ENCODE data around the gene CECR2. TPM values are rescaled to one million over a fixed set of nuclear protein-coding genes. Genes with fewer than 3 reads are reported as not detected.

Gene CECR2
- total RNA-seq, 2 experiments from 2014 or later = 0.17 TPM; not detected in 1

DNA sequence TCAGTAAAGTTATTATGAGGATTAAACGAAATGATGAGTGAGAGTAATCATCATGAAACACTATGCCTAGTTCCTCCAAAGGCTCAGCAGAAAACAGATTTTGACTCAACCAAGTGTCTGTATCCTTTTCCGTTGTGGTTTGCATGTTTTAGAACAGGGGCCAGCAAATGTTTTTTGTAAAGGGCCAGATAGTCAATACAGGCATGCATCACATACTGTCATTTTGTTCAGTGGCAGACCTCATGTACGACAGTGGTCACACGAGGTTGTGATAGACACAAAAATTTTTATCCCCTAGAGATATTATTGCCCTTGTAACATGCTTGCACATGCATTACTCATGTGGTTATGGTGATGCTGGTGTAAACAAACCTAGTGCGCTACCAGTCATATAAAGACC, 112.2 kb downstream of the CECR2 start:
- no peak overlapping the region for H3K4me3 Mint-ChIP-seq
- CTCF ChIA-PET = interaction anchor here (0.6 kb wide), 1 partner anchor 261 kb away, joined by 3 read pairs; no protein-coding TSS in a partner anchor
- no peaks in the 10 kb centered on the region for H3K9me3 Mint-ChIP-seq
- no peak overlapping the region for H3K27ac Mint-ChIP-seq
- intact Hi-C loops (cut with micrococcal nuclease) = no loop called here
- no peak for DNase-seq
- peaks cover 9% of the 10 kb centered on the region for H3K27me3 Mint-ChIP-seq (ENCODE audit: low read depth)
- no peaks in the 10 kb centered on the region for H3K36me3 Mint-ChIP-seq (ENCODE audit: low read depth)
- no peaks in the 10 kb centered on the region for H3K4me1 Mint-ChIP-seq (ENCODE audit: low read depth)

DNA sequence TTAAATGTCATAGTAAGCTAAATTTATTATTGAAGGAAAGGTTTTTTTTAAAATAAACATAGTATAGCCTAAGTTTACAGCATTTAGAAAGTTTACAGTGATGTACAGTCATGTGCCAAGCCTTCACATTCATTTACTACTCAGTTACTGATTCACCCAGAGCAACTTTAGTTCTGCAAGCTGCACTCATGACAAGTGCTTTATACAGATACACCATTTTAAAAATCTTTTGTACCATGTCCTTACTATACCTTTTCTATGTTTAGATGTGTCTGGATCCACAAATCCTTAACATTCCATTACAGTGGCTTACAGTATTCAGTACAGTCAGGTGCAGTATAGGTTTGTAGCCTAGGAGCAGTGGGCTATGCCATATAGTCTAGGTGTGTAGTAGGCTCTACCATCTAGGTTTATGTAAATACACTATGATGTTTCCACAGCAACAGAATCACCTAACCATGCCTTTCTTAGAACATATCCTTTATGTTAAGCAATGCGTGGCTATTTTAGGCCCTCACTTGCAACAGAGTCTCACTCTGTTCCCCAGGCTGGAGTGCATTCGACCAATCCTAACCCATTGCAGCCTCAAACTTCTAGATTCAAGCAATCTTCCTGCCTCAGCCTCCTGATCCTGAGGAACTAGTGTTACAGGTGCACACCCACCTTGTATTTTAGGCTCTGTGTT, 114.6 kb downstream of the CECR2 start:
- CTCF ChIA-PET = interaction anchor here (1.1 kb wide), 1 partner anchor 18 kb away, joined by 3 read pairs; no protein-coding TSS in a partner anchor
- no peaks in the 10 kb centered on the region for H3K36me3 Mint-ChIP-seq (ENCODE audit: low read depth)
- H3K27me3 Mint-ChIP-seq (ENCODE audit: low read depth) = no peaks in the 10 kb centered on the region
- H3K4me1 Mint-ChIP-seq (ENCODE audit: low read depth) = no peaks in the 10 kb centered on the region
- no peak overlapping the region for H3K27ac Mint-ChIP-seq
- H3K9me3 Mint-ChIP-seq = no peaks in the 10 kb centered on the region
- no peak overlapping the region for H3K4me3 Mint-ChIP-seq
- no peak for DNase-seq
- intact Hi-C loops (cut with micrococcal nuclease) = no loop called here

DNA sequence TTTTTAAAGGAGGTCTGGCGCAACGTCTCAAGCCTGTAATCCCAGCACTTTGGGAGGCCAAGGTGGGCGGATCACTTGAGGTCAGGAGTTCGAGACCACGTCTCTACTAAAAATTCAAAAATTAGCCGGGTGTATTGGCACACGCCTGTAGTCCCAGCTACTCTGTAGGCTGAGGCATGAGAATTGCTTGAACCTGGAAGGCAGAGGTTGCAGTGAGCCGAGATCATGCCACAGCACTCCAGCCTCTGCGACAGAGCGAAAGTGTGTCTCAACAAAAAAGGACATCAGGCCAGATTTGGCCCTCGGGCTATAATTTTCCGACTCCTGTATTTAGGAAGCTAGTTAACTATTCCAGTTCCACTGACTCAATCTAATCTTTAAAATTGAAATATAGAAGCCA, 115.3 kb downstream of the CECR2 start:
- Mint-ChIP-seq H3K9me3 (no peaks in the 10 kb centered on the region), H3K36me3 (ENCODE audit: low read depth) (no peaks in the 10 kb centered on the region), H3K4me3 (no peak overlapping the region), H3K27ac (no peak overlapping the region), H3K27me3 (ENCODE audit: low read depth) (no peaks in the 10 kb centered on the region), H3K4me1 (ENCODE audit: low read depth) (no peaks in the 10 kb centered on the region)
- intact Hi-C loops (cut with micrococcal nuclease) = no loop called here
- CTCF ChIA-PET = interaction anchor here (1.1 kb wide), 1 partner anchor 313 kb away, joined by 3 read pairs; no protein-coding TSS in a partner anchor
- no peak for DNase-seq

DNA sequence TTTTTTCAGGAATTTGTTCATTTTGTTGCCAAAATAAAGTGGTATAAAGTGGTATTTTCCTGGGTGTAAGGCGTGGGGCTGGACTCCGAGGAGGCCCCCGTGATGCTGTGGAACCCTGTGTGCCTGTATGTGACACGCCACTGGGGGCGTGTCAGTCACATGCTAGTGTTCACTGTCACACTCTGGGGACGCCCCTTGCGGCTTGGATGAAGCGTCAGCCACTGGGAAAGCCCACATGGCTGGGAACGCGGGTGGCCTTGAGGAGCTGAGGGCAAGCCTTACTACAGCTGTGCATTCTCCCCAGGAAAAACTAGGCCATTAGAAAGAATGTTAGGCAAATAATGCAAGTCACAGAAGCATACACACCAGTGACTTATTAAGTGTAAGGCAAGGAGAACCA, 117.1 kb downstream of the CECR2 start:
- Mint-ChIP-seq H3K27ac (no peak overlapping the region), H3K9me3 (no peaks in the 10 kb centered on the region), H3K4me3 (no peak overlapping the region), H3K4me1 (ENCODE audit: low read depth) (no peaks in the 10 kb centered on the region), H3K27me3 (ENCODE audit: low read depth) (no peaks in the 10 kb centered on the region), H3K36me3 (ENCODE audit: low read depth) (no peaks in the 10 kb centered on the region)
- intact Hi-C loops (cut with micrococcal nuclease) = no loop called here
- CTCF ChIA-PET = interaction anchor here (1.2 kb wide), 1 partner anchor 315 kb away, joined by 4 read pairs; no protein-coding TSS in a partner anchor
- no peak for DNase-seq

DNA sequence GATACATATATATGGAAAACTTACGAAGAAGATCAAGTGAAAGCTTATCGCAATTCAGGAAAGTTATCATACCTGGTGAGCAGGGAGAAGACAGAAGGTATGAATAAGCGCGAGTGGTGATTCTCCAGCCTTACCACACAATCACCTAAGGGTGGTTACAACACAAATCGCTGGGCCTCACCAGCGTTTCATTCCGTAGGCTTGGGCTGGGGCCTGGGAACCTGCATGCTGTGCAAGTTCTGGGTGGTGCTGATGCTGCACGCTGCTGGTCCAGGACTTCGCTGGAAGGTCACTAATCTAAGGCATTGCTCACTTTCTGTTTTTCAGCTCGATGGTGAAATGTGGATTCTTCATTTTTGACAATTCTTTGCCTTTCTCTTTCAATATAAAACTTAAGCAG, 117.5 kb downstream of the CECR2 start:
- H3K4me1 Mint-ChIP-seq (ENCODE audit: low read depth) = no peaks in the 10 kb centered on the region
- H3K4me3 Mint-ChIP-seq = no peak overlapping the region
- CTCF ChIA-PET = interaction anchor here (1.2 kb wide), 1 partner anchor 315 kb away, joined by 4 read pairs; no protein-coding TSS in a partner anchor
- H3K36me3 Mint-ChIP-seq (ENCODE audit: low read depth) = no peaks in the 10 kb centered on the region
- no peaks in the 10 kb centered on the region for H3K27me3 Mint-ChIP-seq (ENCODE audit: low read depth)
- no peak overlapping the region for H3K27ac Mint-ChIP-seq
- no peaks in the 10 kb centered on the region for H3K9me3 Mint-ChIP-seq
- intact Hi-C loops (cut with micrococcal nuclease) = no loop called here
- no peak for DNase-seq

DNA sequence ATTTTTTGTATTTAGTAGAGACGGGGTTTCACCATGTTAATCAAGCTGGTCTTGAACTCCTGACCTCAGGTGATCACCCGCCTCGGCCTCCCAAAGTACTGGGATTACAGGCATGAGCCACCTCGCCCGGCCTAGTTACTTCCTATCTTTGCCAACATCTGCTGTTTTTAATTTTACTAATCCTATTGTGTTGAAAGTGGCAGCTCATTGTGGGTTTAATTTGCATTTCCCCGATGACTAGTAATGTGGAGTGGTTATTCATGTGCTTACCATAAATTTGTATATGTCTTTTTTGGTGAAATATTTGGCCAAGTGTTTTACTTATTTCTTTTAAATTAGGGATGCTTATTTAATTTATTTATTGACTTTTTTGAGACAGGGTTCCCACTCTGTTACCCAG, 119.8 kb downstream of the CECR2 start:
- no peak overlapping the region for H3K4me3 Mint-ChIP-seq
- H3K27me3 Mint-ChIP-seq (ENCODE audit: low read depth) = no peaks in the 10 kb centered on the region
- no peak for DNase-seq
- no peak overlapping the region for H3K27ac Mint-ChIP-seq
- H3K36me3 Mint-ChIP-seq (ENCODE audit: low read depth) = no peaks in the 10 kb centered on the region
- intact Hi-C loops (cut with micrococcal nuclease) = no loop called here
- no peaks in the 10 kb centered on the region for H3K4me1 Mint-ChIP-seq (ENCODE audit: low read depth)
- CTCF ChIA-PET = interaction anchor here (0.8 kb wide), 1 partner anchor 317 kb away, joined by 3 read pairs; no protein-coding TSS in a partner anchor
- H3K9me3 Mint-ChIP-seq = no peaks in the 10 kb centered on the region

DNA sequence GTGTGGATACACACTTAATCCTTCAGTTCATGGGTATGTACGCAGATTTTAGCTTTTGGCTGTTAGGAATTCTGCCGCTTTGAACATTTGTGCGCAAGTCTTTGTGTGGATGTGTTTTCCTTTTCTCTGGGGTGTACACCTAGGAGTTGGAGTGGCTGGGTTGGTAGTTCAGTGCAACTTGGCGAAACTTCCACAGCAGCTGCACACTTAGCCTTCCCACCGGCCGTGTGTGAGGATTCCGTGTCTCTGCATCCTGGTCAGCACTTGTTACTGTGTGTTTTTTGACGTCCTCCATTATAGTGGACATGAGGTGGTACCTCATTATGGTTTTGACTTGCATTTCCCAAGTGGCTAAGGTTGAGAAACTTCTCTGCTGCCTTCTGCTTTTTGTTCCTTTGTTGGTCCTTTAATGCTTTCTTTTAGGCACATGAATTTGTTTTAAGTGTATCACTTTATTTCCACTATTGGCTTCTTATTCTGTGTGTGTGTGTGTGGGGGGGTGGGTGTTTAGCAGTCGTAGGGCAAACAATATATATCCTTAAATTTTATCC, 121.9 kb downstream of the CECR2 start:
- Mint-ChIP-seq H3K27me3 (ENCODE audit: low read depth) (no peaks in the 10 kb centered on the region), H3K9me3 (no peaks in the 10 kb centered on the region), H3K27ac (no peak overlapping the region), H3K4me3 (no peak overlapping the region), H3K36me3 (ENCODE audit: low read depth) (no peaks in the 10 kb centered on the region), H3K4me1 (ENCODE audit: low read depth) (no peaks in the 10 kb centered on the region)
- CTCF ChIA-PET = interaction anchor here (0.6 to 0.7 kb wide), 2 partner anchors 13 to 320 kb away, joined by 3 to 4 read pairs; no protein-coding TSS in a partner anchor
- no peak for DNase-seq
- intact Hi-C loops (cut with micrococcal nuclease) = no loop called here

DNA sequence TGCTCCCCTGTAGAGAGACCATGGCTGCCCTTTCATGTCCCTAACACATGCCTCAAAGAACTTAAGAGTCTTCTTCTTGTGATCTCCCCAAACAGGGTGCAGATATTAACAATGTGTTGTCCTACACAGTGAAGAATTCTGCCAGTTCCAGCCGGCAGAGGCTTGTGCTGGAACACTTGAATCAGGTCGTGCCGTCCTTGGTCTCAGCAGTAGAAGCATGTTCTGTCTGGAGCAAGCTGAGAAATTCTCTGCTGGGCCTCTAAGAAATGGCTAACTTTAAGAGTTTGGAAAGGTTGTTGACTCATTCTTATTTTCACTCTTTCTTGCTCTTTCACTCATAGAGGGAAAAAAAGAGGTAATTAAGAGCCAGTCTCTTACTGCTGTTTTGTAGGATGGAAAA, 123.0 kb downstream of the CECR2 start:
- Mint-ChIP-seq H3K4me3 (no peak overlapping the region), H3K4me1 (ENCODE audit: low read depth) (no peaks in the 10 kb centered on the region), H3K36me3 (ENCODE audit: low read depth) (no peaks in the 10 kb centered on the region), H3K9me3 (no peaks in the 10 kb centered on the region), H3K27me3 (ENCODE audit: low read depth) (no peaks in the 10 kb centered on the region), H3K27ac (no peak overlapping the region)
- no peak for DNase-seq
- CTCF ChIA-PET = no interaction called here
- intact Hi-C loops (cut with micrococcal nuclease) = no loop called here

DNA sequence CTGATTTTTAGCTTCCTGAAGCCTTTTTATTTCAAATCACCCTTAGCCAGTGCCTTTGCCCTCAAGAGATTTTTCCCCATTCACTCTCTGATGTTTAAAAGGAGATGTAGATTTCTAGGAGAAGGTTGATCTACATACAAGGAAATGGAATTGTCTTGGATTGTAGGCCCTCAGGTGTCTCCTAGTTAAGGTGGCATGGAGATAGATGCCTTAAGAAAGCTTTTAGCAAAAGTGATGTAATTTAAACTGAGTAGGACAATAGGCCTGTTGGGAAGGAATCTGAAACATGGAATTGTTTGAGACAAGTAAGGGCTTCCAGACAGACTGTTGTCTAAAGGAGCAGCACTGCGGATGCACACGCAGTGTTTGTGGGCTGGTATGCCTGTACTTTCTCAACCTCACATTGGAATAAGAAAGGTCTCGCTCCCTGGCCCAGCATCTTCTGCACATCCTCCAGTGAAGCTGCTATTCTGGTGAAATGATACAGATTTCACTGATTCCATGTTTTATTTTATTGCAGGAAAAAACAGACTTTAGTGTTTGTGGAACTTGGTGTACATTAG, 124.2 kb downstream of the CECR2 start:
- intact Hi-C loops (cut with micrococcal nuclease) = no loop called here
- Mint-ChIP-seq H3K27me3 (ENCODE audit: low read depth) (no peaks in the 10 kb centered on the region), H3K4me3 (no peak overlapping the region), H3K27ac (no peak overlapping the region), H3K36me3 (ENCODE audit: low read depth) (no peaks in the 10 kb centered on the region), H3K9me3 (no peaks in the 10 kb centered on the region), H3K4me1 (ENCODE audit: low read depth) (no peaks in the 10 kb centered on the region)
- CTCF ChIA-PET = interaction anchor here (0.7 to 1.0 kb wide), 2 partner anchors 8 to 73 kb away, joined by 3 to 4 read pairs; no protein-coding TSS in a partner anchor
- no peak for DNase-seq

DNA sequence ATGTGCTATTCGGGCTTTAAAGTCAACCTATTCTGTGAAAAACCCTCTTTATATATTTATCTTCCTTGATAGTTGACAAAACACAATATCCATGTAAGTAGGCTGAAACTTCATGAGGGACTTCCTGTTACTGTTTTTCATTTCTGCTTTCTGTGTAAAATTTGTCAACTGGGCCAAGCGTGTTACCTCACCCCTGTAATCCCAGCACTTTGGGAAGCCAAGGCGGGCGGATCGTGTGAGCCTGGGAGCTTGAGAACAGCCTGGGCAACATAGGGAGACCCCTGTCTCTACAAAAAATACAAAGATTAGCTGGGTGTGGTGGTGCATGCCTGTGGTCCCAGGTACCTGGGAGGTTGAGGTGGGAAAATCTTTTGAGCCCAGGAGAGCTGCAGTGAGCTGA, 127.6 kb downstream of the CECR2 start:
- no peak for DNase-seq
- Mint-ChIP-seq H3K36me3 (ENCODE audit: low read depth) (no peaks in the 10 kb centered on the region), H3K4me3 (no peak overlapping the region), H3K27me3 (ENCODE audit: low read depth) (no peaks in the 10 kb centered on the region), H3K27ac (no peak overlapping the region), H3K9me3 (no peaks in the 10 kb centered on the region), H3K4me1 (ENCODE audit: low read depth) (no peaks in the 10 kb centered on the region)
- CTCF ChIA-PET = interaction anchor here (1.0 to 2.7 kb wide), 2 partner anchors 325 to 422 kb away, joined by 3 to 9 read pairs; no protein-coding TSS in a partner anchor
- intact Hi-C loops (cut with micrococcal nuclease) = no loop called here

DNA sequence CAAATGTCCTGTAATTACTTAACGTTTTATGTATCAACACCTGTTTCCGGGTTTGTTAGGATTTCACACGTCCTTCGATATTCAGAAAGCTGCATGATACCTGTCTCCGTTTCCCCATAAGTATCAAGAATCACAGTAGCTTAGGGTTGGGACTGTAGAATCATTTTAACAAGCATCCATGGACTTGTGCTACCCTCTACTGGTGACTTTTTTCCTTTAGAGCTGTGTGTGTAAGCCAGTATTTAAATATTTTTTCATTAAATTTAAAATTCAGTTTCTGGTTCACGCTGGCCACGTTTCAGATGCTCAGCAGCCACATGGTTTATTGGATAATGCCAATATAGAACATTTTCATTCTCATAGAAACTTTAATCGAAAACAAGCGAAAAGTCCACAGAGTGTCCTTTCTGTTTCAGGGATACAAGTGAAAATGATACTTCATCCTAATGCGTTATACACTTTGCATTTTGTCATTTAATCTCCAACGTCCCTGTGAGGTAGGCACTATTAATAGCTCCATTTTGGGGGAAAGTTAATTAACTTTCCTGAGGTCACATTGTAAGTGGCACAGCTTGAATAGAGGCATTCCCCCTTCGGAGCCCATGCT, 132.5 kb downstream of the CECR2 start:
- Mint-ChIP-seq H3K4me1 (ENCODE audit: low read depth) (no peaks in the 10 kb centered on the region), H3K4me3 (no peak overlapping the region), H3K27me3 (ENCODE audit: low read depth) (peaks cover 2% of the 10 kb centered on the region), H3K27ac (no peak overlapping the region), H3K36me3 (ENCODE audit: low read depth) (no peaks in the 10 kb centered on the region), H3K9me3 (no peaks in the 10 kb centered on the region)
- intact Hi-C loops (cut with micrococcal nuclease) = loop anchor here (1.0 to 2.0 kb wide), 5 partner anchors 134 to 426 kb away; no protein-coding TSS in a partner anchor
- CTCF ChIA-PET = interaction anchor here (0.6 to 5.4 kb wide), 37 partner anchors 8 to 587 kb away, joined by 3 to 71 read pairs (median 4); no protein-coding TSS in a partner anchor
- DNase-seq = peak; percentile 52

DNA sequence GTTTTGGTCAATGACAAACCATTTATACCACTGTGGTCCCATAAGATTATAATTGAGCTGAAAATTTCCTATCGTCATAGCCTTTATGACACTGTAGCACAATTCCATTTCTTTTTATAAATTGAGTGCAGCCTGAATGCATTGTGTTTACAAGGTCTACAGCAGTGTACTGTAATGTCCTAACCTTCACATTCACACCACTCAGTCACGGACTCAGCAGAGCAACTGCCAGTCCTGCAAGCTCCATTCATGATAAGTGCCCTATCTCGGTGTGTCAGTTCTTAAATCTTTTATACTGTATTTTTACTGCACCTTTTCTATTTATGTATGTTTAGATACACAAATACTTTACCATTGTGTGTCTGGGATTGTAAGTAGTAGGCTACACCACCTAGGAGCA, 138.8 kb downstream of the CECR2 start:
- Mint-ChIP-seq H3K27me3 (ENCODE audit: low read depth) (peaks cover 2% of the 10 kb centered on the region), H3K27ac (no peak overlapping the region), H3K36me3 (ENCODE audit: low read depth) (no peaks in the 10 kb centered on the region), H3K9me3 (no peaks in the 10 kb centered on the region), H3K4me1 (ENCODE audit: low read depth) (no peaks in the 10 kb centered on the region), H3K4me3 (no peak overlapping the region)
- intact Hi-C loops (cut with micrococcal nuclease) = no loop called here
- CTCF ChIA-PET = no interaction called here
- no peak for DNase-seq
